Measurements from ENCODE around the gene CACNA1B.
"Not testable (repeated sequence)": the region's sequence is repeated elsewhere in the genome, so short reads cannot be mapped to it uniquely, and the experiment has no call there.

CACNA1B gene

DNA sequence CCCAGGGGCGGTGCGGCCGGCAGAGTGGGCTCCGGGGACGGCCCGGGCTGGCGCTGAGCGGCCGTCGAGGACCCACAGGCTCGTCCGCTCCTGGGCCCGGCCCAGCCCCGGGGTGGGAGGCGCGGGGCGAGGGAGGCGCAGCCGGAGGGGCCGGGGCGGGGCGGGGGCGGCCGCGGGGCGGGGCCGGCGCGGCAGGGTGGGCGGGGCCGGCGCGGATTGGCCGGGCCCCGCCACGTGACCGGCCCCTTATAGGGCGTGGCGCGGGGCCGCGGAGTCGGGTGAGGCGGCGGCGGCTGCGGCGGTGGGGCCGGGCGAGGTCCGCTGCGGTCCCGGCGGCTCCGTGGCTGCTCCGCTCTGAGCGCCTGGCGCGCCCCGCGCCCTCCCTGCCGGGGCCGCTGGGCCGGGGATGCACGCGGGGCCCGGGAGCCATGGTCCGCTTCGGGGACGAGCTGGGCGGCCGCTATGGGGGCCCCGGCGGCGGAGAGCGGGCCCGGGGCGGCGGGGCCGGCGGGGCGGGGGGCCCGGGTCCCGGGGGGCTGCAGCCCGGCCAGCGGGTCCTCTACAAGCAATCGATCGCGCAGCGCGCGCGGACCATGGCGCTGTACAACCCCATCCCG is at the start of gene CACNA1B:
CACNA1B (plus strand) TSS at position 277 of the 617 bp plus-strand sequence; CDS start at position 429, 152 bp downstream.
- FAIRE-seq: not testable (repeated sequence)

DNA sequence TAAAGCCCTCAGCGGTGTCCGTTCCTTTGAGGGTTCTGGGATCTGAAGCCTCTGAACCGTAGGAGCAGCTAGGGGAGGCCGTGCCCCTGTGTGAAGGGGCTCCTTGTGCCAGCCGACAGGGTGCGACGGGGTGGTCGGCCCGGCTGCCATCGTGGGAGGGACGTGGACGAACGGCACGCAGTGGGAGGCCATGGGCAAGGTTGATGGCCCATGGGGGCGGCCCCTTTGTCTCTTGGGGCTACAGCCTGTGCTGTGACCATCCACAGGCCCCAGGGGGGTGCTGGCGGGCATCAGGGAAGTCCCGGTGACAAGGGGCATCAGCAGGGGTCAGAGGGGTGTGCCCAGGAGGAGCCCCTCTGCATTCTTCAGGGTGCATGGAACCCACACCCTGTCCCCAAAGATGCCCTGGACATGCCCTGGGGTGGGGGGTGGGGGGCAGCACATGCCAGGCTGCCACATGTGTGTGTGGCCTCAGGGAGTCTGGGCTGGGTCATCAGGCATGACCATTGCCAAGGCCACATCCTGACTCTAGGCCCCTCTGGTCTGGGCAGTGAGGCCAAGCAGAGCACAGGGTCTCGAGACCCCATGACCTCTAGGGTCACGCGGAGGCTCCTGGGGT is 49.6 kb upstream of the CACNA1B start:
- no peak for FAIRE-seq

DNA sequence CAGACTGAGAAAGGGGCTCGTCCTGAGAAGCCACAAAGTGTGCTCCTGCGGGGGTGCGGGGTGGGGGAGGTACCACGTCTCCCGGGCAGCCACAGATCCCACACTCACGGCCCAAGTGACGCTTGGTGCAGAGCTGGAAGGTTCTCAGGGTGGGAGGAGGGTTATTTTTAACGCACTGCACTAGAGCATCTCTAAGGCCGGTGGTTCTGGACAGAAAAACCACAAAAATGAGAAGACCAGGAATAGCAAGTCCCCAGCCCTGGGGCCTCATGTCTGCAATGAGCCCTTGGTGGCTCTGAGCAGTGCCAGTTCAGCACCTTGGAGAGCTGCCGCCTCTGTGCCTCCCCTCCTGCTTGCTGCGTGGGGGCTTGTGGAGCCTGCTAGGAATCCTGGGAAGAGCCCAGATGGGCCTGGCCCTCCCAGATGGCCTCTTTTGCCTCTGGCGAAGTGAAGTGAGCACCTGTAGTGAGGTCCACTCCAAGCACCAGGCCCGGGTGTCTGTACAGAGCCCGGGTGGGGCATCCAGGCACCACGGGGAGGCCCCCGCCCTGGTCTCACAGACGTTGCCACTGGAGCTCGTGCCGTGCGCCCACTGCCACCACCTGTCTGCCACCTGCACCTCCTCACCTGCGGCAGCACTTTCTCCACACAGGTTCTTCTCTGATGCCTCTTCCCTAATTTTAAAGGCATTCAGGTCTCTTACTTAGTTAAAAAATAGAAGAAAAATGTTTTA is 48.9 kb upstream of the CACNA1B start:
- FAIRE-seq: no peak

DNA sequence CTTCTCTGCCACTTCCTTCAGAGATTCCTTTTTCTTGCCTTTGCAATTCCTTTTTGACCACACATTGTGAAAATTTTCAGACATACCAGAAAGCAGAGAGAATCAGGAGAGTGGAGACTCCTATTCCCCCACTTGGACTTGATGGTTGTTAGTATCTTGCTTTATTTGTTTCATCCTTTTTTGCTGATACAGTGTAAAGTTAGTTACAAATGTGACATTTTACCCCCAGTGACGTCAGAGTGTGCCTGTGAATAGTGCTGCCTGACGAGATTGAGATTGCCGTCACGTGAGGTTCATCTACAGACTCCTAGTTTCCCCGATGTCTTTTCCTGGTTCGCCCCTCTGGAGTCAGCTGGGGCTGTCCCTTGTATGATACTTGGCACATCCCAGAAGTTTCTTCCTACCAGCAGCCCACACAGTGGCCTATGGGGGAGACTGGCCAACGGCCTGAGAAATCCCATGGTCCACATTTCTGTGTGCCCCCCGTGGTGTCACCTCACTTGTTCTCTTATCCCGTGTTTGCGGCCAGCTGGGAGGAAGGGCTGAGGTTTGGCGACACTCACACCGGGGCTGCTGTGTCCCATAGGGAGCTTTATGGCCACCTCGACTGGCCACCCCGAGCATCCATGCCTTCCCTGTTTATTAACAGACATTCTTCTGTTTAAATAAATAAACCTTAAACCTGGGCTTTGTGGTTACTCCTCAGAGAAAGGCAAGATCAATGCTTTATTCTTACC is 48.2 kb upstream of the CACNA1B start:
- FAIRE-seq: no peak

DNA sequence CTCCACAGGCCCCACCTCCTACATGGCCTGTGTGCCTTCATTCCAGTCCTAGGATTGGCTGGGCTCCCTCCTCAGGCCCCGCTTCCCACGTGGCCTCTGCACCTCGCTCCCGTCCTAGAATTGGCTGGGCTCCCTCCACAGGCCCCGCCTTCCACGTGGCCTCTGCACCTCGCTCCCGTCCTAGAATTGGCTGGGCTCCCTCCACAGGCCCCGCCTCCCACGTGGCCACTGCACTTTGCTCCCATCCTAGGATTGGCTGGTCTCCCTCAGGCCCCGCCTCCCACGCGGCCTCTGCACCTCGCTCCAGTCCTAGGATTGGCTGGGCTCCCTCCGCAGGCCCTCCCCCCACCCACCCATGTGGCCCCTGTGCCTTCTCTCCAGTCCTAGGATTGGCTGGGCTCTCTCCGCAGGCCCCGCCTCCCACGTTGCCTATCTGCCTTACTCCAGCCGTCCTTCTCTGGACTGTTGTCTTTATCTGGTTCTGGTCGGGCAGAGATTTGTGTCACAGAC is 45.3 kb upstream of the CACNA1B start:
- FAIRE-seq: no peak

DNA sequence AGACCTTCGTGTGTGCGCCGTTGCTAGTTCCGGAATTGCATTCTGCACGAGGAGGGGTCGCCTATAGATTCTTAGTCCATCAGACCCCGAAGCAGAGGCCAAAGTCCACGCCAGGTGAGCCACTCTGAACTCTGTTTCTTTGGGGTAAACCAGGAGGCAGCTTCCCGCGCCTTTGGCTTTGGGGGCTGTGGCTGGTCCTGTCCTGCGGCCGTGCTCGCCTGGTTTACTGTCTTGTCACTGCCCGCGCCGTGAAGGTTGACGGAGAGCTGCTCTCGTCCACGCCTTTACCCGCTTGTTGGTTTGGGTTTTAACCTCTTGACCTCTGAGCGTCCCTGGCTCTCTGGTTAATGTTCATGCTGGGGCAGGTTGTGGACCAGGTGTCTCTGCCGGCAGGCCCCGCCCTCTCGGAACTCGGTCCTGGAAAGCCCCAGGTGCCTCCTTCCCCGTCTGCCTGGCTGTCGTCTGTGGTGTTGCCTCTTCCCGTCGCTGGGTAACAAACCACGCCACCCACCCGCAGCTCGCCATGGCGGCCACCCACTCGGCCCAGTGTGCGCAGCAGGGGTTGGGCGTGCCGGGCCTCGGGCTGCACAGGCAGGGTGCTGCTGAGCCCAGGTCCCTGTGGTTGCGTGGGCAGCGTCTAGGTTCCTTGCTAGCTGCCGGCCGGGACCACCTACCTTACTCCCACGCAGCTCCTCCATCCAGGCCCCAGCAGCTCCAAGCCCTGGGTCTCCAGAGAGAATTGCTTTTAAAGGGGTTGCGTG is 44.6 kb upstream of the CACNA1B start:
- FAIRE-seq: no peak

DNA sequence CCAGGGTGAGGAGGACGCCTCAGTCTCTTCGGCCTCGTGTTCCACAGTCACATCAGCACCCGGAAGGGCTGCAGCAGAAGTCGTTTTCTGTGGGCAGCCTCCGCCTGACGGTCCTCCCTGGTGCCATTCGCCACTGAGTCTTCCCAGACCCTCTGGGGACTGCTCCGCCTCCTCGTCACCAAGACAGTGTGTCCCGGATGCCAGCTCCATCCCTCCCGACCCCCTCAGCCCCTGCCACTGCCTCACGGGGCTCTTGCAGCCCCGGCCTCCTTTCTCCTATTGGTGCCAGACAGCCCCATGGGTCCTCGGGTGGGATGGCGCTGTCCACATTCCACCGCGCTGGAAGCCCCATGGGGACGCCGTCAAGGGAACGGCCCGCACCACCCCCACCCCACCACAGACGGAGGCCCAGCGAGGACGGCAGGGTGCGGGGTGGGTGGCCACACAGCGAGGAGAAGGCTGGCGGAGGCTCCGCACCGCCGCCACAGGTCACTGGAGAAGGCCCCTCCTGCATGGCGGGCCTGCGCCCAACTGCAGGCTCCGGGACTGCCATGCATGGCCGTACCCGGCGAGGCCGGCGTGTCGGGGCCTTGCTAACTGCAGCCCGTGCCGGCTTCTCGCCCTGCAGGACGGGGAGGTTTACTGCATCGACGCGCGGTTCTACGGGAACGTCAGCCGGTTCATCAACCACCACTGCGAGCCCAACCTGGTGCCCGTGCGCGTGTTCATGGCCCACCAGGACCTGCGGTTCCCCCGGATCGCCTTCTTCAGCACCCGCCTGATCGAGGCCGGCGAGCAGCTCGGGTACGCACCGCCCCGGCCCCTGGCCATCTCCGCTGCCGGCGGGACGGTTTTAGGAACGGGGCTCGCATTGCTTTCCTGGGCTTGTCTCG is 43.6 kb upstream of the CACNA1B start:
- no peak for FAIRE-seq

DNA sequence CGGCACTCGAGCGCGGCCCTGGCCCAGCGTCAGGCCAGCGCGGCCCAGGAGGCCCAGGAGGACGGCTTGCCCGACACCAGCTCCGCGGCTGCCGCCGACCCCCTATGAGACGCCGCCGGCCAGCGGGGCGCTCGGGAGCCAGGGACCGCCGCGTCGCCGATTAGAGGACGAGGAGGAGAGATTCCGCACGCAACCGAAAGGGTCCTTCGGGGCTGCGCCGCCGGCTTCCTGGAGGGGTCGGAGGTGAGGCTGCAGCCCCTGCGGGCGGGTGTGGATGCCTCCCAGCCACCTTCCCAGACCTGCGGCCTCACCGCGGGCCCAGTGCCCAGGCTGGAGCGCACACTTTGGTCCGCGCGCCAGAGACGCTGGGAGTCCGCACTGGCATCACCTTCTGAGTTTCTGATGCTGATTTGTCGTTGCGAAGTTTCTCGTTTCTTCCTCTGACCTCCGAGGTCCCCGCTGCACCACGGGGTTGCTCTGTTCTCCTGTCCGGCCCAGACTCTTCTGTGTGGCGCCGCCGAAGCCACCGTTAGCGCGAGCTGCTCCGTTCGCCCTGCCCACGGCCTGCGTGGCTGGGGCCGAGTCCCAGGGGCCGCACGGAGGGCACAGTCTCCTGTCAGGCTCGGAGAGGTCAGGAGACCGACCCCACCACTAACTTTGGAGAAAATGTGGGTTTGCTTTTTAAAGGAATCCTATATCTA is 42.6 kb upstream of the CACNA1B start:
- no peak for FAIRE-seq

DNA sequence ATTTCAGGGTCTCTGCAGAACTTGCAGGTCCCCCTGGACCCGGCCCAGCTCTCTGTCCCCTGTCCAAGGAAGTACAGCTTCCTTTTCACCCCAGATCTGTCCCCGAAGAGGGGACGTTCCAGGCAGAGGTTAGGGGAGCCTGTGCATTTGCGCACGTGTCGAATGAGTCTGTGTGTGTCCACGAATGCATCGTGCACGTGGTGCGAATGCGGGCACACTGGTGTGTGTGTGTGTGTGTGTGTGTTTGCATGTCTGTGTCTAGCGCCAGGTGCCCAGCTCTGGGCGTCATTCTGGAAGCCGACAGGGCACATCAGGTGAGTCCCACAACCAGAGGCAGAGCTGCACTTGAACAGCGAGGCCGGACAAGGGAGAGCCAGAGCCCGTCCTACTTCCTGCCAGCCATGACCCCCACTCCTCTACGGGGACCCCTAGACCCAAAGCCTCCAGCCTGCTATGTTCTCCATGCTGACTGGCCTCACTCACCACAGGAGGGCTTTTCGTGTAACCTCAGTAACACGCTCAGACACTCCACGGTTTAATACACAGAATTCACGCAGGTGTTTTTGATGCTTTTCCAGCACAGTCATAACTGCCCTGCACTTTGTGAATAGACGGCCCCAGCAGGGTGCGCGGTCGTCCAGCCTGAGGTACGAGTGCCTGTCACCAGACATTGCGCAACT is 41.3 kb upstream of the CACNA1B start:
- FAIRE-seq: no peak

DNA sequence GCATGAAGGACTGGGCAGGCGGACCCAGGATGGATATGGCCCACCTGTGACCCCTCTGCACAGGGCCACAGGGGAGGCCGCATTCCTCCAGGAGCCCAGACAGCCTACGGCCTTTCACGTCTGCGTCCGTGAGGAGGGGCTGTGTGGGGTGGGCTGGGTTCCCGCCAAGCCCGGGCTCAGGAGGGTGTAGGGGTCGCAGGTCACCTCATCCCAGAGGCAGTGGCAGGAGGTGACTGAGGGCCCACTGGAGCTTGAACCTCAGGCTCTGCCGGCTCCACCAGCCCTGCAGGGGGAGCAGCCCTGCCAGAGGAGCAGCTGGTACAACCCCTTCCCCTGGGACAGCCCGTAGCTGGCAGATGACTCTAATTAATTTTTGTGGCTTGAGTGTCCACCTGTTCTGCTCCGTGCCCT is 40.7 kb upstream of the CACNA1B start:
- no peak for FAIRE-seq

DNA sequence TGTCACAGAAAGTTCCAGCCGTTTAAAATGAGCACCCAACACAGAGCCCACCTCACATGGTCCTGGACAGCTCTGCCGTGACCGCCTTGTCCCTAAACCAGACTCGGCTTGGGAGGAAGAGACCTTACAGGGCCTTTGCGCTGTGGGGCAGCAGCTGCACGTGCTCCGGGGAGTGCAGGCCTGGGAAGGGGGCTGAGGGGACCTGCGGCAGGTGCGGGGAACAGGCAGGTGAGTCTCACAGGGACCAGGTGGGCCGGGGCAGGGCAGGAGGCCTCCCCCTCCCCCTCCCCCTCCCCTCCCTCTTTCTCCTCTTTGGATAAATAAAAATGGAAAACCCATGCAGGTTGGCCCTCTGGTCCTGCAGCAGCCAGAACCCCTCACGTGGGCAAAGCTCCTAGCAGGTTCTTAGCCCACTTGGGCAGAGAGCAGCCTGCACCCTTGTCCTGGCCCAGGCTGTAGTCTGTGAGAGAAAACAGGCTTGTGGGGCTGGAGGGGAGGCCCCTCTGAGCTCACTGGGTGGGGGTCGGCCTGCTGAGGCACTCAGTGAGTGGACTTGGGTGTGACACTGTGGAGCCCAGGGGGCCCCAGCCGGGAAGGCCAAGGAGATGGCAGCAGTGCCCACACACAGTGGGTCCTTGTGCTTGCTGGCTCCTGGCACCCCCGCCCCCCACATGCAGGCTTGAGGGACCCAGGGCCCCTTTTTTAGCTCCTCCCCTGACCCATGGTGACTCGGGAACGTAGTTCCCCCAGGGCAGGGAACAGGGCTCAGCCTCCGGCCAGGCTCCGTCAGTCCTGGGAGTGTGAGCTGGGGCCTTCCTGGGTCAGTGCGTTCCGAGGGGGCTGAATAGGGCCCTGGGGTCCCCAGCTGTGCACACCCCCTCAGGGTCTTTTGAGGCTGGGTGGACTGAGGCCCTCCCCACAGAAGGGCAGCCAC is 40.0 kb upstream of the CACNA1B start:
- FAIRE-seq: no peak

DNA sequence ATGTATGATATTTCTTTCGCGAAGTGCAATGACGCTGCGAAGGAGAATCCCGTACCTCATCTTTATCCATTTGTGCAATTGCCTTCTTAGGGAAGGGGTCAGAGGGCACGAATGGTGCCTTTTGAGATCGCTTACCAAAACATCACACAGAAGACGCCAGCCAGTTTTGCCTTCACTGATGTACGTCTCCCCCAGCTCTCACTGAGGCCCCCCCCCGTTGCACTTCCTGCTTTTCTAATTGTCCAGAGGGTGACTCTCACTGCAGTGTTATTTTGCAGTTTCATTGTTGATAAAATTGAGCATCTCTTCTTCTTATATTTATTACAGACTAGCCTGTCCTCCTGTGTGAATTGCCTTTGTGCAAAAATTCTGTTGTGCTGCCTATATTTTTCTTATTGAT is 39.0 kb upstream of the CACNA1B start:
- FAIRE-seq: no peak

DNA sequence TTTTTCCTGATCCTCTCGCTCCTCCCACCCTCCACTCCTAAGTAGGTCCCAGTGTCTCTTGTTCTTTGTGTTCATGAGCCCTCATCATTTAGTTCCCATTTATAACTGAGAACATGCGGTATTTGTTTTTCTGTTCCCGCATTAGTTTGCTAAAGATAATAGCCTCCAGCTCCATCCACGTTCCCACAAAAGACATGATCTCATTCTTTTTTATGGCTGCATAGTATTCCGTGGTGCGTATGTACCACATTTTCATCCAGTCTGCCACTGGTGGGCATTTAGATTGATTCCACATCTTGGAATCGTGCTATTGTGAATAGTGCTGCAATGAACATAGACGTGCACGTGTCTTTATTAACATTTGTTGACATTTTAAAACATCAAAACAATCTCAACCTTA is 34.2 kb upstream of the CACNA1B start:
- no peak for FAIRE-seq

DNA sequence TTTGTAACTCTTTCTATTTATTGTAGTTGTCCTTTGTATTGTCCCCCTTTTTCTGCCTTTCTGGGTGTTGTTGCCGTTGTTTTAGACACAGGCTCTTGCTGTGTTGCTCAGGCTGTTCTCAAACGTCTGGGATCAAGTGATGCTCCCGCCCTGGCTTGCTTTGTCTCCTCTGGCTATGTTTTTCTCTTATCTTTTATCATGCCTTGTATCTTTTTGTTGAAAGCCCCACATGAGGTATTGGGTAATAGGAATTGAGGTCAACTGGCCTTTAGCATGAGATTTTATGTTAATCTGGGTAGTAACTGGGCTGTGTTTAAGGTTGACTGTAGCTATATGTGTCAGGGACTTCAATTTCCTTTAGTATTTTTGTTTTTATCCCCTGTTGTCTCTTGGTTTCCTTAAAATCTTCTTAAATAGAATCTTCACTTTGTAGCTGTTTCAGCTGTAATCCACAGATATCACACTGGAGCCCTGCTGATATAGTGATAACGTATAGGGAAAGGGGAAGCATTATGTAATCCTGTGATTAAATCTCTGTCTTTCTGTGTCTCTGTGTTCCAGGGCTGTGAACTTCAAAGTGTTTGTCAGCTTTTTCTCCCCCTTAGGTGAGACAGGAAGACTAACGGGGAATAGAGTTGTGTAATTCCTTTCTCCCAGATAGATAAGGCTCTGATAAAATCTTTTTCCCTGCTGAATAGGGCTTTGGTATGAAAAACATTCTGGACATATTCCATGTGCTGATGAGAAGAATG is 25.9 kb upstream of the CACNA1B start:
- no peak for FAIRE-seq

DNA sequence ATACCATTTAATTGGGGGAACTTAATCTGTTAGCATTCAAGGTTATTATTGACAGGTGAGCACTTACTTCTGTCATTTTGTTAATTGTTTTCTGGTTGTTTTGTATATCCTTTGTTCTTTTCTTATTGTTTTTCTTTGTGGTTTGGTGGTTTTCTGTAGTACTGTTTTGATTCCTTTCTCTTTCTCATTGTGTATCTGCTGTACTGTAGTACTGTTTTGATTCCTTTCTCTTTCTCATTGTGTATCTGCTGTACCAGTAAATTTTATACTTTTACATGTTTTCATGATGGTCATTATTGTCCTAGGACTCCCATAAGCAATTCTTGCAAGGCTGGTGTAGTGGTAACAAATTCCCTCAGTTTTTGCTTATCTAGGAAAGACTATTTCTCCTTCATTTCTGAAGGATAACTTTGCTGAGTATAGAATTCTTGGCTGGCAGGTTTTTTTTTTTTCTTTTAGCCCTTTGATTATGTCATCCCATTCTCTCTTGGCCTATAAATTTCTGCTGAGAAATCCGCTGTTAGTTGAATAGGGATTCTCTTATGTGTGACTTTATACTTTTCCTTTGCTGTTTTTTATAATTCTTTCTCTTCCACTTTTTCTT is 24.1 kb upstream of the CACNA1B start:
- no peak for FAIRE-seq

DNA sequence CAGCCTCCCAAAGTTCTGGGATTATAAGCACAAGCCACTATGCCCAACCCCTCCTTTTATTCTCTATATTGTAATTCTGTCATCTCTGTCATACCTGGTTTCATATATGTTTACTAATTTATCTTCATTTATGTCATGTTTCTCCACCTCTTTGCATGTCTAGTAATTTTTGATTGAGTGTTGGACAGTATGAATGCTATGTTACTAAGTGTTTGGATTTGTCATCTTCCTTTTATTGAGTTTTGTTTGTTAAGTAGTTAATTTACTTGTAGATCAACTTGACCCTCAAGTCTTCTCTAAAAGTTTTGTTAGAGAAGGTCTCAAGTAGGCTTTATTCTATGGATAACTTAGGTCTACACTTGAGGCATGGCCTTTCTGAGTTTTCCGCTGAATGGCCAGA is 17.2 kb upstream of the CACNA1B start:
- FAIRE-seq: no peak

DNA sequence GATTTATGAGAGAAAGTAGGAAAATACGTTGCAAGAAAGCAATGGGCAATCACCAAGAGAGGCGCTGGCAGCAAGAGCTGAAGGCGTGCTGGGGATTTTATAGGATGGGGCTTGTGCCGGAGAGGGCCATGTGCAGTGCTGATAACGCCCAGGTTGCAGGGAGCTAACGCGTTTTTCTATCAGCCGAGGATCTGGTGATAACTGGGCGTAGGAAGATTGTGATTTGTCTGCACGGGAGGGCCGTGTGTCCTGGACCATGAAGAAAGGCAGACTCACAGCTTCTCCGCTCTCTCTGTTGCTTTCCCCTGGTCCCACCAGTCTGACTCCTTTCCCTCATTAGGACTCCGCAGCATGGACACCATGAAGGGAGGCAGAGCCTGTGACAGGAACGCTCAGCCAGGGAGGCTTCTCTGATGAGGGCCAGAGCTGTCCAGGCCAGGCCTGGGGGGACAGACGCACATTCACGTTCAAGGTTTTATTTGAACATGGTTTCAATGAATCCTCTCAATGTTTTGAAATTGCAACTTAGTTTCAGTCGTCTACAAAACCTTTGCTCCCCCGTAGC is 11.9 kb upstream of the CACNA1B start:
- no peak for FAIRE-seq
